Stimulated activated naive CD8-positive, alpha-beta T cell treated with anti-CD3 and anti-CD28 coated beads, Interleukin-15, Interleukin-2, amounts not matched to agents 100 U/mL and 50 U/mL, for 24 hours (primary cell): Measurements from ENCODE around the gene HIC2.
"Not testable (repeated sequence)": the region's sequence is repeated elsewhere in the genome, so short reads cannot be mapped to it uniquely, and the experiment has no call there.

Source experiments
- ATAC-seq: fragments of 150-1000 bp; cut with Tn5 transposase; one replicate; pipeline ENCODE4 v1.10.0; 2021
- DNase-seq: peaks from one replicate; pipeline ENCODE4 v3.0.0; 2021

HIC2 gene

DNA sequence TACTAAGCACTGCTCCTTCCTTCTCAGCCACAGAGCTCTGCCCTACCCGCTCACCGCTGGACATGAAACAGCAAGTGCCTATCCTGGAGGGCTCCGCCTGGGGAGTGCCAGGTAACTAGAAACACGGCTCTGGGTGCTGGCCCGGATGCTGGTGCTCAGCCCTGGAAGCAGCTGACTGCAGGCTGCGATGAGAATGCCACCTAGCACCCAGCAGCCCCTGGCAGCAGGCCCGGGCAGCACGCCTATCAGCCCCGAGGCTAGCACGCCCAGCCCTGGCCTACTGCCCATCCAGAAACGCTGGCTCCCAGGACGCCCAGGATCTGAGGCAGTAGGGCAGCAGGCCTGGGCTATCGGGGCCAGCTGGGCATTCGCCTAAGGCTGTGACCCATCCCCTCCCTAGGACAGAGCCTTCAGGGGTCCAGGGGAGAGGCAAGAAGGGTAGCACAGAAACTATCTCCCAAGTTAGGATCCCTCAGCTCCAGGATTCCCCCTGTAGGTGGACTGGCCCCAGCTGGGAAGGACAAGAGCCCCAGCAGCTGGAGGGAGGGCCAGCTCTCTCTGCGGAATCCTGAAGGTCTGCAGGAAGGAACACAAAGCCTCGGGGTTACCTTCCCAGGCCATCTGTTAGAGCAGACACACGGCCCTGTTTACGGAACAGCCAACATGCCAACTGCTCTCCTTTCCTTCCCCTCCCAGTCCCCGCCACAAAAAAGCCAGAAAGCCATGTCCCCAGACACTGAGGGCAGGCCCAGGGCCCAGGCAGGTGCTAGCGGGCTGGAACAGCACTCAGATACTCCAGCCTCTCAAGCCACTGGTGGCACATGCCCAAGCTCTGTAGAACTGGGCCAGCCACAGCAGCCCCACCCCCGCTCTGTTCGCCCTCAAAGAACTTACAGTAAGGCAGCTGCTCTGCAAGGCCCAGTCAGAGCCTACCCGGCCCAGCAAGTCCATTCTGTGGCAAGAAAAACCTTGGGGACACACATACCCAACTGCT lies 76.9 kb downstream of the HIC2 start:
- ATAC-seq, DNase-seq: not testable (repeated sequence)

DNA sequence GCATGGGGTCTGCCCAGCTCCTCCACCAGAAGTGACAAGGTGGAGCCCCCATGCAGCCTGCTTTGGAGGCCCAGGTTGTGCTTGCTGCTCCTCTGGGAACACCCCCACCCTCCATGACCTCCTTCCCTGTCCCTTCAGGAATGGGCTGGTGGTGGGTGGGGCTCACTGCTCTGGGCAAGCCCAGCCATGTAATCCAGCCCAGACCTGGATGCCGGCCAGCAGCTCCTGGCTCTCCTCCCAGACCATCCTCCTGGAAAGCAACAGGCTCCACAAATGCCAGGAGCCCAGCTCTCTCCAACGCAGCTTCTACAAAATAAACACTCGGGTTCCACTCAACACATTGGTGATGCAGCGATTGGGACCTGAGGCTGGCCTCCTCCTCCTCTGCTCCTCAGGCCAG lies 80.8 kb downstream of the HIC2 start:
- ATAC-seq, DNase-seq: not testable (repeated sequence)

DNA sequence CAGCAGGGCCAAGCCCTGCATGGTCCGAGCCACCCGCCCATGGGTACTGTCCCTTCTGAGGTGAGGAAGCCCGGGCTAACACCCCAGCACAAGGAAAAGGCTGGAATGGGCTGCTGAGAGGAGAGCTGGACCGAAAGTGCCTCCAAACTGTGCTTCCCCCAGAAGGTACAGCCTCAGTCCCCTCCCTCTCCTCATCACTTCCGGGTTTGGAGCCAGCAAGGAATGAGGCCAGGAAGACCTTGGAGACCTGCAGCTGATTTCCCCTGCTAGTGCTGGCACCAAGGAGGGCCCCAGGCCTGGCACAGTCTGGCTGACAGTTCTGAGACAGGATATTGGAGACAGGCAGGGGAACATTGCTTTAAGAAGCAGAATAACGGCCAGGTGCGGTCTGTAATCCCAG lies 81.3 kb downstream of the HIC2 start:
- DNase-seq, ATAC-seq: not testable (repeated sequence)

DNA sequence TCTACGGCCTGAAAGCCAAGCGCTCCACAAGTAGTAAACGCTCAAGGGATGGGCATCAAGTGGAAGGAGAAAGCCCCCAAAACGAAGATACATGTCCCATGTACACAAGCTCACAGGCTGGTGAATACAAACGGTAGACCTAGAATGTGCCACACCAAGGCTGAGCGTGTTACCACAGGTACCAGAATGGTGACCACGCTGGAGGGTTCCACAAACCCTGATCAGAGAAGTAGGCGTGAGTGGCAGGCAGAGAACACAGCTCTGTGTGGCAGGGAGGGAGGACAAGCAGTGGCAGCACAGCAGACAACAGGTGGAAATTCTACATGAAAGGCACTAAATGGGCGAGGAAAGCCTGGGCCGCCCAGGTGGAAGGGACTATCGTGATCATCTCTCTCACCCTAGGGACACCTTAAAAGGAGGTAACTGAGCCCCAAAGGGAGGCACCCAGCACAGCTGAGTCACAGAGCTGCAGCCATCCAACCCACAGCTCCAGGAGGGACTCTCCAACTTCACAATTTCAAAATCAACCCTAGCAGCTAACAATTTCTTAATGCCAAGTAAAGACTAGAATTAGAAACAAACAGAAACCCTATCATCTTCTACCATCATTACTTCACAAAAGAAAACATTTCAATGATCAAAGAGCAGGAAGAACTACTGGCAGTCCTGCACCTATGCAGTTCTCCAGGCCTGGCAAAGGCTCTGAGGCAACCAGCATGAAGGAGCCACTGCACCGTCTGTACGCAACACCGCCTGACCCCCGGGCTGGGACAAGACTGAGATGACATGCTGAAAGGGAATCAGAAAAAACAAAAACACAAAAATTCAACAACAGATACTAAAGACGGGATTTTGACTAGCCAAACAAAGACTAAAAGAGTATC lies 82.7 kb downstream of the HIC2 start:
- peak; percentile 95 for ATAC-seq
- not testable (repeated sequence) for DNase-seq
